CD4-positive, alpha-beta T cell treated with Interleukin-17A for 4 hours (primary cell): Measurements from ENCODE around the gene CSMD2.
"Not testable (repeated sequence)": the region's sequence is repeated elsewhere in the genome, so short reads cannot be mapped to it uniquely, and the experiment has no call there.

Experiments used
- DNase-seq: peaks from one replicate; pipeline ENCODE4 v3.0.0-alpha.2; 2020; ENCODE audit warnings: mixed read lengths

The CSMD2 gene

DNA sequence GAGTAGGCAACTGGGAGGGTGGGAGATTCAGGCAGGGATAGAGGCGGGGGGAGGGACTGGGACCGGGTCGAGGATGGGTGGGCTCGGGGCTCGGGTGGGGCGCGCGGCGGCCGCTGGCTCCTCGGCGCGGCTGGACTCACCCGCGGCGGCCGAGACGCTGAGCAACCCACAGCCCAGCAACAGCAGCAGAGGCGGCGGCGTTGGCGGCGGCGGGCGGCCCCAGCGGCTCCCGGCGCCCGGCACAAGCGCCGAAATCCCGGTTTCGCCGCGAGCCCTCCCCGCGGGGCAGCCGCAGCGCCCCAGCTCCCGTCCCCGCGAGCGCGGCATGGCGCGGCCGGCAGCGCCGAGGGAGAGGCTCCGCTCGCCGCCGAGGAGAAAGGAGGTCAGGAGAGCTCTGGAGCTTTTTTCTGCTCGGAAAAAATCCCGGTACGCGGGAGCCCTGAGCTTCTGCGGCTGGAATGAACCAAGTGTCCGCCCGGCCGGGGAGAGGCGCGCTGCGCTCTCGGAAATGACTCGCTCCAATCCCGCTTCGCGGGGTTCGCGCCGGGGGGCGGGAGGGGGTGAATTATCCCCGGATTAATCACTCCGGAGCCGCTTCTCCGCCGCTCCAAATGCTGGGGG lies at the start of gene CSMD2:
CSMD2 (minus strand) TSS at position 460 of the 621 bp plus-strand sequence; CDS start at position 327, 133 bp downstream.
- DNase-seq: no peak

DNA sequence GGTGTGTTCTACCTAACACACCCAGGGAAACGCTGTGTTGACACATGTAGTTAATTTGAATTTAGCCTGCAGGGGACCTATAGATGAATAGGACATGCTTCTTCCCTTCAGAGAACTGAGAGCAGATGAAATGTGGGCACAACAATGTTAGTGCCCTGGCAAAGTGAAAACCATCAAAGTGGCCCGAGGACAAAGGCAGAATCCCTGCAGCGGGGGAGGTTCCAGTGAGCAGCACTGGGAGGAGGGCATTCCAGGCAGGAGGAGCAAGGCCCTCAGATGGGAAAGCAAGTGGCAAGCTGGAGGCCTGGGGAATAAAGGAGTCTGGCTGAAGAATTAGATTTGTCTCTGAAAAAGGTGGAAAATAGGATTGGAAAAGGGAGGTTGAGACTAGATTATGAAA lies 48.9 kb upstream of the CSMD2 start:
- no peak for DNase-seq

DNA sequence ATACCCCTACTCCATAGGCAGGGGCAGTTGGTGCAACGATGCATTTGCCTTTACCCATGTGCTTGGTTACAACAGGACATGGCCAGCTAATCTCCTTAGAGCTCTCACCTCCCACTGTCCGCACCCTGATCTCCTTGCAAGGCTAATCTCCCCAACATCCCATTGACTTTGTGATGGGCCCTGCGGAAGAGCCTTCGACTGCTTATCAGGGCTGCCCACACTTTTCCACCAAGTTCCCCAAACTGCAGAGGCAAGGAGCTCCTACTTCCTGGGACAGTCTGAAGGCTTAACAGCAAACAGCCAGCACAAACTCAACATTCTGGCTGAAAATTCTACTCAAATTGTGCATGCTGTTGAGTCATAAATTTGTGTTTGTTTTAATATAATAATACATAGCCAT lies 47.6 kb upstream of the CSMD2 start:
- no peak for DNase-seq

DNA sequence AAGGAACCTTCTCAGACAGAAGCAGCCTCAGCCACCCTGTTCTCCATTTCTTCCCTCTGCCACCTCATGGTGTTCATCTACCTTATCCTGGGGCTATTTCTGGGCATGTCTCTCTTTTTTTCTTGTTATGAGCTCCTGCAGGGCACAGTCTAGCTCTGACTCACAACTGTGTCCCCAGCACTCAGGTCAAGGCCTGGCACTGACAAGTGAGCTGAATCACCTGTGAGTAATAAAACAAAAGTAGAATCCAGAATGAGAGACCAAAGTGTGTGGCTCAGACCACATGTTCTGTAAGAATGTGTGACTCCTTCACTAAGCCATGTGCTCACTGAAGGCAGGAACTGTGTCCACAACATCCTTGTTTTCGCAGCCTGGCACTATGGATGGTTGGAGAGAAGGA lies 34.9 kb upstream of the CSMD2 start:
- DNase-seq: no peak

DNA sequence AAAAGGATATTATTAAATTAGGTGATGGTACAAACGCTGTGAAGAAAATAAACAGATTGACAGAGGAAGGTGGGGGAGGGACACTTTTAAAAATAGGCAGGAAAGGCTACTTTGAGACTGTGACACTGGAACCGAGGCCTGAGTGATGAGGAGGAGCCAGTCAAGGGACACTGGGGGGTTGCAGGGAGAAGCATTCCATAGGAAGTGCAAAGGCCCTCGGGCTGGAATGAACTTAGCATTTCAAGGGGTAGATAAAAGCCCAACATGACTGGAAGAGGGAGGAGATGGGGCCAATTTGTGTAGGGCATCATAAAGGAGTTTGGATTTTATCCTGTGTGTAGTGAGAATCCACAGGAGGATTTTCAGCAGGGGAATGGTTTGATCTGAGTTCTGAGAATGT lies 27.6 kb upstream of the CSMD2 start:
- DNase-seq: no peak

DNA sequence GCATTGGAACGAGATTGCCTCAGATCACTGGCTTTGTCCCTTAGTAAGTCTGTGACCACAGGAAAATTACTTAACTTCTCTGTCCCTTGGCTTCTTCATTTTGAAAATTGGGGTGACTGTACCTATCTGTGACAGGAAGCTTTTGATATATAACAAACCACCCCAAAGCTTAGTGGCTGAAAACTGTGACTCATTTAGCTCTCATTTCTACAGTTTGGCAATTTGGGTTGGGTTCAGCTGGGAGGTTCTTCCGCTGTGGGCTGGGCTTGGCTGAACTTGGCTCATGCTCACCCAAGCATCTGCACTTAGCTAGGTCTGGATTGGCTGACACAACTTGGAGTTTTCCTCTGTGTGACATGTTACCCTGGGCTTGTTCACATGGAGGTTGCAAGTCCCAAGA lies 25.7 kb upstream of the CSMD2 start:
- DNase-seq: no peak

DNA sequence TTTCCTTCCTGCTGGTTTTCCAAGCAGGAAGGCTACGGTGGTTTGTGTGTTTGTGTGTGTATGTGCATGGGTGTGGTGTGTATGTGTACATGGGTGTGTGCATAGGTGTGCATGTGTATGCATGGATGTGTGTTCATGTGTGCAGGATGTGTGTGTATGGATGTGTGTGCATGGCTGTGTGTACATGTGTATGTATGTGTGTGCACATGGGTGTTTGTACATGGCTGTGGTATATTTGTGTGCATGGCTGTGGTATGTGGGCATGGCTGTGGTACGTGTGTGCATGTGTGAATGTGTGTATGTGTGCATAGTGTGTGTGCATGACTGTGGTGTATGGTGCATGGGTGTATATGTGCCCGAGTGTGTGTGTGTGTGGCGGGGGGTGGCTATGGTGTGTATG lies 24.0 kb upstream of the CSMD2 start:
- DNase-seq: no peak

DNA sequence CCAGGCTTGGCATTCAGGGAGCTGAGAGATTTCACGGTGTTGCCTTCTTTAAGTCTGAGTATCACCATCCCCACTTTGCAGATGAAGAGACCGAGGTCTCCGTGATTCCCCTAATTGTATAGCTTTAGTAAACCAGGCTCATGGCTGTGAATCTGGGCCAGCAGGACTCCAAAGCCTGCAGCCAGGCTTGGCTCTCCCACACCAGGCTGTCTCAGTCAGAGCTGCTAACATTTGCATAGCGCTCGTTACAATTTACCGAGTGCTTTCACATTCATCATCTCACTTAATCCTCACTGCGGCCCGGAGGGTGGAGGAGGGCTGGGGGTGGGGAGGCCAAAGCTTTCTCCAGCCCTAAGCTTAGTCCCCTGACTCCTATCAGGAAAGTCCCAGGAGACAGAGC lies 23.4 kb upstream of the CSMD2 start:
- no peak for DNase-seq

DNA sequence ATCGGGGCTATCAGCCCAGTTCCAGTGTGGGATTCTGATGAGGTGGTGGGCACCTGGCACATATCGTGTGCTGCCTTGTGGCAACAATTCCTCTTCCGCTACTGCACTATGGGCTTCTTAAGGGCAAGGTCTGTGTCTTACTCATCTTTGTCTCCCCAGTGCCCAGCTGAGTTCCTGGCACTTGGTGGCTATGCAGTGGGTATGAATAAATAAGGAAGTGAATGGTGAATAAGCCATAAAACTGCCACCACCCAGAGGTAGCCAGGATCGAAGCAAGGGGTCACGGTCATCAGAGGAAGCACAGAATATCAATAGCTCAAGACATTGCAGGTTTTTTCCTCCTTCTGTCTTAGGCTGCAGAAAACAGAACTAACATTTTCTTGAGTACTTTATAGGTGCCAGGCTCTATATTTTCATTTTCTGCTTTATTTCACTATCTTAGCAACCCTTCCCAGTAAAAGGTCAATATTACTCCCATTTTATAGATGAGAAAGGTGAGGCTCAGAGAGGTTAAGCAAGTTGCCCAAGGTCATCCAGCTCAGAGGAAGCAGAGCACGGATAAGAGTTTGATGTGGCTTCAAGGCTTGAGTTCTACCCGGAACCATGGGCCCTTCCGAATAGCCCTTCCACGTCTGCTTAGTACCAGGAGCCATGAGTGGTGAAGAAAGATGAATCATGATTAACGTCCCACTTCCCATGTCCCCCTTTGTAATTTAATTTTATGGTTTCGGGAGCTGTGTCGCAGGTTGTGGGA lies 21.9 kb upstream of the CSMD2 start:
- no peak for DNase-seq

DNA sequence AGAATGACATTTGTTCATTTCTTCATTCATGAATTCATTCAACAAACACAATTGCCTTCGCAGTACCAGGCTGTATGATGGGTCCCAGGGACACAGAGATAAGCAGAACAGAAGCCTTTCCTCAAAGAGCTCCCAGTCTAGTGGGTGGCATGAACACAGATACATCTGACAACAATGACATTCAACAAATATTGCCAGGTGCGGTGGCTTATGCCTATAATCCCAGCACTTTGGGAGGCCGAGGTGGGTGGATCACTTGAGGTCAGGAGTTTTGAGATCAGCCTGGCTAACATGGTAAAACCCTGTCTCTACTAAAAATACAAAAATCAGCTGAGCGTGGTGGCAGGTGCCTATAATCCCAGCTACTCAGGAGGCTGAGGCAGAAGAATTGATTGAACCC lies 18.4 kb upstream of the CSMD2 start:
- DNase-seq: not testable (repeated sequence)

DNA sequence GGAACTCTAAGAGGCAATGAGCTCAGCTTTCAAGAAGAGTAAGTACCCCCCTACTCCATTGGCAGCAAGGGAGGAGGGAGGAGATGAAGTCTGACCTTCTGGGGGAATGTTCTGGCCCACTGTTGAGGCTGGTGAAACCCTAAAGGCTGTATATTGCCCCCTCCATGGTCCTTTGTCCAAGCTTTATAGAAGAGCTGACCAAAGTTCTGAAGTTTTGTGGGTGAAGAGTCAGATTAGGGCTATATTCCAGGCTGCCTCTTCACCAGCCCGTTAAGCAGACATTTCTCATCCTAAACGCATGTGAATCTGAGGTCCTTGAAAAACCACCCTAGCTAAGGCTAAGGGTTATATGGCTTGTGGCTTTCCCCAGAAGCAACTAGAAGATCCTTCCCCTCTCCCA lies 13.0 kb upstream of the CSMD2 start:
- no peak for DNase-seq

DNA sequence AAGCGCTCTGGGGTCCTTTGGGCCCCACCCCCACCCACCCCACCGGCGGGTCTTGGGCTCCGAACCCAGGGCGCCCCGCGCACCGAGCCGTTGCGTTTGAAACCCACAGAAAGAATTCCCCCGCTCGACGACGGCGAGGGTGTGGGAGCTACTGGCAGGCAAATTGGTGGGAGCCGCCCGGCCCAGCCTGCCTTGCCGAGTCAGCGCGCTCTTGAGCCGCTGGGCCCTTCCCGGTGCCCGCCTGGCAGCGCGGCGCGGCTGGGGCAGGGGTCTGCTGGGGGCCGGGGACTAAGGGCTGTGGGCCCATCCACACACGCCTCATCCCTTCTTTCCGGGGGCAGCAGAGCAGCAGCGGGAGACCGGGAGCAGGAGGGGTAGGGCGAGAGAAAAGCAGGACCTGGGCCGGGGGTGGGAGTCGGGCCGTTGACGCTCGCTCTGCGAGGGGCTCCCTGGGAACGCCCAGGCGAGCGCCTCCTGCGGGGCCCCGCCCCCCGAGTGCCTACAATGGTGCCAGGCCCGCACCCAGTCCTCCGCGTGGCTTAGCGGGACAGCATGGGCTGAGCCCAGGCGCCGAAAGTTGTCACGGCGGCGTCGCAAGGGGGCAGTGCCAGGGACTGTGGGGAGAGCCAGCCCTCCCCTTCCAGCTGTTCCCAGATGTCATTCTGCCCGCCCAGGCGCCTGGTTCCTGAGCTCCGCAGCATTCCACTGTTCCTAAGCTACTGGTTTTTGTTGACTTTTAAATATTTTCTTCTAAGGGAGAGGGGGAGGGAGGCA lies 12.0 kb upstream of the CSMD2 start, which contains the start of gene C1orf94:
C1orf94 (plus strand) TSS at position 78 of the 774 bp plus-strand sequence. CDS start 883 bp downstream, outside the sequence.
- DNase-seq: no peak

DNA sequence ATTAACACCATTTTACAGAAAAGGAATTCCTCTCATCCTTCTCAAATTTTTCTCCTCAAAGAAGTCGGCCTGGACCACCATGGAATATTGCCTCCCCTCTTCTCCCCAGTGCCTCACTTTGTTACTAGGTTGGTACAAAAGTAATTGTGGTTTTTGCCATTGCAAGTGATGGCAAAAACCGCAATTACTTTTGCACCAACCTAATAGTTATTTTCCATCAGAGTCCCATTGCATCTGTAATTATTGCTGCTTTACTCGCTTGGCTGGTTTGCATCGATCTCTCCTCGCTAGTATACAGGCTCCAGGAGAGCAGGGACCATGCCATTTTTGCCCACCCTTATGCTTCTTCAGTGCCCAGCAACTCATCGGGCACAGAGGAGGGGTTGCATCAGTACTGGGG lies 10.7 kb upstream of the CSMD2 start:
- no peak for DNase-seq

DNA sequence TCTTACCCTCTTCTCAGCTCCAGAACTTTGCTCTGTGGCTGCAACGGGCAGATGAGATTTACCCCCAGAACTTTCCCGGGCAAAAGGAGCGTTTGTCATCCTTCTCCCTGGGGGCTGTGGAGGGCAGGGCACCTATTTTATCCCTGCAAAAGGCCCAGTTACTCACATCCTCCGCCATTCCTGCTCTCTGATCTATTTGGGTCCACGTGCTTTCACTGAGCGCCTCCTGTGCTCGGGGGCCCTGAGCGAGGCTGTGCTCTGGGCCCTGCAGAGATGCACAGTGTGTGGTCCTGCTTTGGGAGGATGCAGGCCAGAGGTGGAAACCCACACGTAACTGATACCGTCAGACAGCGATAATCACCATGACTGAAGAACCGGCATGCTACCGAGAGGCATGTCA lies 2.4 kb upstream of the CSMD2 start:
- no peak for DNase-seq

DNA sequence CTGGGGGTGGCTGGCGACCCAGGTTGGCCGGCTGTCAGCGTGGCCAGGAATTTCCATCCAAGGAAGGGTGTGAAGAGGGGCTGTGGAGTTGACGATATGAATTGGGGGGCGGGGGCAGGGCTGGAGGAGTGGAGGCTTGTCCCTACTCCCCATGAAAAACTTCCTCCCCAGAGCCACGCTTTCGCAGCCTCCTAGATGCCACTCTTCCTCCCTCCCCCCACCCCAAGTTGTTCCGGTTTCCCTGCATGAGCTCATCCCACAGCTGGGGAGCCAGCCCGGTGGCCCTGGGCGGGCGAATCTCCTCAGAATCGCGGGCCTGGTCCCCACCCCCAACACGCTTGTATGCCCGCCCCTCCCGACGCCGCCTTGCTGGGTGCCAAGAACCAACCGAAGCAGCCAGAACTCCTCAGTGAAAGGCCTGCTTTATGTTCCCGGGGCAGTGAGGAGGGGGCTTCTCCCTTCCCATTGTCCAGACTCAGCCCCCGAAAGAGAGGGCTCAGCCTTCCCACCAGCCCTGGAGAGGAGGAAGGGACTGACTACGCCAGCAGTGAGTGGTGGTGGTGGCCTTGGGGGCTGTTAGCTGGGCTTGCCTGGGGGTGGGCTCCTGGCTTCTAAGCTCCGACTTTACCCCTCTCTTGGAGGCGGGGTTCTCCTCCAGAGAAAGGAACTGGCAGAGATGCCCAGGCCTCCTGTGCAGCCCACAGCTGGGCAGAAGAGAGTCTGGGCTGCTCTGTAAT lies 1.8 kb upstream of the CSMD2 start:
- DNase-seq: no peak

DNA sequence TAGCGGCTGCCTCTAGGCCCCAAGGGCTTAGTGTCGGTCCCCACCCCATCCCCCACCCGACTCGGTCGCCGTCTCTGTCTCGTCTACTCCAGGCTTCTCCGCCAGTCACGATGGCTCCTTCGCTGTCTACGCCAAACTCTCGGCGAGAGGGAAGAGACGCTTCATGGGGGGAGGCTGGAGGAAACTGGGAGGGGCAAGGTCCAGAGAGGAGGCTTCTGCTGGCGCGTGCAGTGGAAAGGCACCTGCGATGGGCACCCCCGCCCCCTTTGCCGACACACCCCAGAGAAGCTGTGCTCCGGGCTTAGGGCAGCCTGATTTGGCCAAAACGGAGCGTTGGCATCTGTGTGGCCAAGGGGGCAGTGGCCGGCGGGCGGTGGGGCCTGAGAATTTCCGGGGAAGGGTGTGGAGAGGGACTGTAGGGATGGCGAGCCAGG lies 1.2 kb upstream of the CSMD2 start:
- DNase-seq: no peak

DNA sequence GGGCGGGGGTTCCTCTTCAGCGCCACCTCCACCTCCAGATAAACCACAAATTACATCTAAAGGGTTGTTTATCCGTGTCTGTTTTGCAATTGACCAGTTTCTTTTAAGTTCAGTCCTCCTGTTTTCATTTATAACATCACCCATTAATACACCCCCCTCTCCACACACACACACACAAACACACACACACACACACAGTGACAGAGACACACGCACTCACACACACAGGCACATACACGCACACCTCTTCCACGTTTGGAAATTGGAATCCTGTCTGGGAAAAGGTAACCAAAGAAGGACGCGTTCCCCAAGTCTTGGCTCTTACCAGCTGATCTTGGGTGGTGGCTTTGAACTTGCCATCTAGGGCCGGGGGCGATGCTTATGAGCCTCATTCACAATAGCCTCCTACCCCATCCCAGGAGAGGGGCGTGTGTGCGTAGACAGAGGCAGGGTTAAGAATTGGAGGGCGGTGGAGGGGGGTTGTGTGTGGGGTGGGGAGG lies 442 bp upstream of the CSMD2 start:
- DNase-seq: no peak

DNA sequence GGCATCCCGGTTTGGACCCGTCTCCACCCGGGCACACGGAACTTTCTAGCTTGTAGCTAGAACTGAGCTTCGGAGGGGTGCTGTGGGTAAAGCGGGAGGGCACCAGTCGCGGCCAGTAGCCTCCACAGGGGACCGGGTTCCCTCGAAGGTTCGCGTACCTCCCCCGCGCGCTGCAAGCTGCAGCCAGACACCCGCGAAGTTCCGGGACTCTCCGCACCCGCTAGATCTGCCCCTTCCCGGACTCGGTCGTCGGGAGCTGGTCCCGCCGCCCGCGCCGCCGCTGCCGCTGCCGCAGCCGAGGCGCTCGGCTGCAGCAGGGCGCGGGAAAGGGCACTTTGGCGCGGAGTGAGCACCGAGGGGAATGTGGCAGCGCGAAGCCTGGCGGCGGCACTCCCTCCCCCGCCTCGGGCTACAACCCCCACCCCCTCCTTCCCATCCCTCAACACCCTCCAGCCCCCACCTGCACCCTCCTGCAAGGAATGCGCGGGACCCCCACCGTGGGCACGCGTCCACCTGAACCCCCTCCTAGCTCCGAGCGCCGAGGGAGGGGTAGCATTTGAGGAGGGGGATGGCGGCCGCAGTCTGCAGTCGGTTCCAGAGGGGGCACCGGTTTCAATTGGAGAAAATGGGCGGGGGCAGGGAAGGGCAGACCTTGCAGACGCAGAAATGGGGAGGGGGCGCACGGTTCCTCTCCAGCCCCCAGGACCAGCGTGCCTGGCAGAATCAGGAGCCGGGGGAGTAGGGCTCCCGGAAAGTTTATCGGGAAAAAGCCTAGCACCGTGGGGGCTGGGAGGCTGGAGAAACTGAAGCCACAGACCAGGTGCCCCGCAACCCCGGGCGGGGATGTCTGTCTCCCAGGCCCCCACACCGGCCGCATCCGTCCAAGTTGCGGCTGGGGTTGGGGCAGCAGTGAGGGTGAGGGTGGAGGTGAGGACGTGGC lies 968 bp downstream of the CSMD2 start:
- no peak for DNase-seq

DNA sequence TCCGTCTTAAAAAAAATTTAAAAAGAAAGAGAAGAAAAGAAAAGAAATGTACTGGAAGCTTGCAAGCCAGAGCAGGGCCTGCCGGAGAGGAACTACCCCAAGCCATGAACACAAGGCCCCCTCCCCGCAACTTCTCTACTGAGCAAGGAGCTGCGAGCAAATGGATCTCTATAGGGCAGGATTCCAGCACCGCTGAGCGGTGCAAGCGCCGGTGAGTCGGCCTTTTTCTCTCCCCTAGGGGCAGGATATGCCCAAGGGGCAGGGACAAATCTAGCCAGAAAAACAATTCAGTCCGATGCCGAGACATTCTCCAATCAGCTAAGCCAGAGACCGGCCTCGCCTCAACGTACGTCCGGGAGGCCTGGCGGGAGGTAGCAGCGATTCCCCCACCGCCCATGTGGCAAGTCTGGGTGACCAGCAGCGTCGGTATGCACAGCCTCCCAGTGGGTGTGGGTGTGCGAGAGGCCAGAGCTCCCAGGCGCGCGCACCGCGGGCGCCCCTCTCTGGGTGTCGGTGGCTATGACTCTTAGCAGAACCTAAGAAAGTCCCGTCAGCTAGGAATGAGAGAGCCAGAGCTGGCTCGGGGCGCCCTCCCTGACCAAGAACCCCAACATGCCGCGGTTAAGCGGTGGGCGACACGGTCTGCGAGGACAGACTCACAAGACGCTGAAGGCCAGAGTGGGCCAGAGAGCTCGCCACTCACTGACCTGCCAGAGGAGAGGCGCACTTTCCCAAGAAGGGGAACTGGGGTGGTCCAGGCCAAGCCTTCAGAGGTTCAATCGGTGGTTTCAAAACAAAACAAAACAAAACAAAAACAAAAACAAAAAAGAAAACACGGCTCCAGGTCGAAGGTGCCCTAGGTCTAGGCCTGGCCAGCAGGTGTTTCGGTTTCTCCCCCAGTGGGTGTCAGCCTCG lies 1.9 kb downstream of the CSMD2 start:
- no peak for DNase-seq

DNA sequence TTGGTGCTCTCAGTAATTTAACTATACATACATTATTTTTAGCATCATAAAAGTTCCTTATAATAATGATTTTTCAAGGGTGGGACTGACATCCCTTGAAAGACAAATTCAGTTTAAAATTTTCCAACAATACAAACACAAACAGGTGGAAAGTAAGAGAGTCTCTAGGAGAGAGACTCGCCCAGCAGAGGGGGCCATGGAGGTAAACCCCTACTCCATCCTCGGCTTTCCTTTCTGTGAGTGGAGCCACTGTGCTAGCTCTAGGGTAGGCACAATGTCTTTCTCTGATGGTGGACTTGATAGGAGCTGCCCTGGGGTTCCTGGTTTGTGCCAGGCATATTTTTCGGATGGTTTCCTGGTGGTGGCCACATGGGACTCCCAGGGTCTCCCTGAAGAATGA lies 8.3 kb downstream of the CSMD2 start:
- no peak for DNase-seq

DNA sequence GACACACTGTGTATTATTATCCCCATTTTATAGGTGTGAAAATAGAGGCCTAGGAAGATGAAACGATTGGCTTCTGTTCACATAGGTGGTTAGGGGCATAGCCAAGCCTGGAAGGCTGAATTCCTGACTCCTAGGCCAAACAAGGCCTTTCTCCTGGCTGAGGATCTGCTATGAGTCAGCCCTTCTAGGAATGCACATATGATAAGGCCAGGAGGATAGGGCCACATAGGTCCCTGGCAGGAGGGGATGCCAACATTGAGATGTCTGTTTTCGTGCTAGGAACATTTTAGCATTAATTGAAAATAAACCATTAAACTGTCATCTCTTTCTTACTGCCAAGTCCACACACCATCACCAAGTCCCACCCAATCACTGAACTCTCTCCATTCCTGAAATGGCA lies 9.2 kb downstream of the CSMD2 start:
- DNase-seq: no peak
